Measurements from ENCODE around the gene SCN2A. TPM values are rescaled to one million over a fixed set of nuclear protein-coding genes. Genes with fewer than 3 reads are reported as not detected.
"Not testable (repeated sequence)": the region's sequence is repeated elsewhere in the genome, so short reads cannot be mapped to it uniquely, and the experiment has no call there.

SCN2A gene
- total and polyA plus RNA-seq, 3 donors from 2014 or later, result 0.57 to 1.7 (median 1.5) TPM

DNA sequence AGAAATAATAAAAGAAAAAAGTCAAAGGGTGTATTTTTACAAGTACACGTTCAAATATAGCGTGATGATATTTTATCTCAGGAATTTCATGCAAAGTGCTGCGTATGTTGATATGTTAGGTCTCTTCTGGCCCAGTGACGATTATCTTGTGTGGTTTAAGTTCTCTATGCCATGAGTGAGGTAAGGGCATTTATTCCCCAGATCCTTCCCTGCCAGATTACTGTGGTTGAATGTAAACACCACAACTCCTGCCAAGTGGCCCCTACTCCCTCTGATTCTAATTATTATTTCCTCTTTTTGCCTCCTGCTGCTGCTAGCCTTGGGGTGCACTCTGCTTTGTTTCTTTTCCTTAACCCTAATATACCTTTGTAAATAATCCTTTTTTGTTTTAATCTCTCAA is 12.2 kb downstream of the SCN2A start:
- TF ChIP-seq, protein P1, sequence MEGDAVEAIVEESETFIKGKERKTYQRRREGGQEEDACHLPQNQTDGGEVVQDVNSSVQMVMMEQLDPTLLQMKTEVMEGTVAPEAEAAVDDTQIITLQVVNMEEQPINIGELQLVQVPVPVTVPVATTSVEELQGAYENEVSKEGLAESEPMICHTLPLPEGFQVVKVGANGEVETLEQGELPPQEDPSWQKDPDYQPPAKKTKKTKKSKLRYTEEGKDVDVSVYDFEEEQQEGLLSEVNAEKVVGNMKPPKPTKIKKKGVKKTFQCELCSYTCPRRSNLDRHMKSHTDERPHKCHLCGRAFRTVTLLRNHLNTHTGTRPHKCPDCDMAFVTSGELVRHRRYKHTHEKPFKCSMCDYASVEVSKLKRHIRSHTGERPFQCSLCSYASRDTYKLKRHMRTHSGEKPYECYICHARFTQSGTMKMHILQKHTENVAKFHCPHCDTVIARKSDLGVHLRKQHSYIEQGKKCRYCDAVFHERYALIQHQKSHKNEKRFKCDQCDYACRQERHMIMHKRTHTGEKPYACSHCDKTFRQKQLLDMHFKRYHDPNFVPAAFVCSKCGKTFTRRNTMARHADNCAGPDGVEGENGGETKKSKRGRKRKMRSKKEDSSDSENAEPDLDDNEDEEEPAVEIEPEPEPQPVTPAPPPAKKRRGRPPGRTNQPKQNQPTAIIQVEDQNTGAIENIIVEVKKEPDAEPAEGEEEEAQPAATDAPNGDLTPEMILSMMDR (IDR thresholded peaks at IDR 0.05), result no peak
- TF ChIP-seq POLR2A (IDR thresholded peaks at IDR 0.05), result no peak
- Histone ChIP-seq H3K4me1 (no peaks in the 10 kb centered on the region), H3K9me3 (no peaks in the 10 kb centered on the region), H3K36me3 (ENCODE audit: low read depth, missing control alignments) (no peaks in the 10 kb centered on the region), H3K27ac (no peak overlapping the region), H3K27me3 (no peaks in the 10 kb centered on the region), H3K4me3 (no peak overlapping the region)
- no peak for DNase-seq
- intact Hi-C loops (cut with DNase I; ENCODE audit: low total_unique reads), result no loop called here
- 84 to 86% methylated on average over 4 of the region's 4 CpGs for WGBS, 2 donors

DNA sequence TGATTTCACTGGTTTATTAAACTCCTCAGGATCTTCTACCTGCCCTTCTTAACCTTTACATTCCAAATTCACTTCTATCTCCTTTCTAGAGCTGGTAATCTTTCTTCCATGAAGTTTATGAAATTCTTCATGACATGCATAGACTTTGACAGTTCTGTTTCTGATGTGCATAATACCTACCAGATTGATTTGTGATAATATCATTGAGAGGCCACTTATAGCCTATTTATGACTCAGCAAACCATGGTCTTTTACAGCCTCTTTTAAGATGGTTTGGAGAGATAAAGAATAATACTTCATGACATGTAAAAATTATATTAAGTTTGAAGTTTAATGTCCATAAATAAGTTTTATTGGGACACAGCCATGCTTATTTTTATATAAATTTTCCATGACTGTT is 14.0 kb downstream of the SCN2A start:
- H3K4me1 ChIP-seq, result no peaks in the 10 kb centered on the region
- no peaks in the 10 kb centered on the region for H3K9me3 ChIP-seq
- DNase-seq, result no peak
- no peak overlapping the region for H3K27ac ChIP-seq
- no peak overlapping the region for H3K4me3 ChIP-seq
- TF ChIP-seq, protein P1 (IDR thresholded peaks at IDR 0.05), result no peak
- no peak for TF ChIP-seq POLR2A (IDR thresholded peaks at IDR 0.05)
- intact Hi-C loops (cut with DNase I; ENCODE audit: low total_unique reads), result no loop called here
- H3K27me3 ChIP-seq, result no peaks in the 10 kb centered on the region
- no peaks in the 10 kb centered on the region for H3K36me3 ChIP-seq (ENCODE audit: low read depth, missing control alignments)

DNA sequence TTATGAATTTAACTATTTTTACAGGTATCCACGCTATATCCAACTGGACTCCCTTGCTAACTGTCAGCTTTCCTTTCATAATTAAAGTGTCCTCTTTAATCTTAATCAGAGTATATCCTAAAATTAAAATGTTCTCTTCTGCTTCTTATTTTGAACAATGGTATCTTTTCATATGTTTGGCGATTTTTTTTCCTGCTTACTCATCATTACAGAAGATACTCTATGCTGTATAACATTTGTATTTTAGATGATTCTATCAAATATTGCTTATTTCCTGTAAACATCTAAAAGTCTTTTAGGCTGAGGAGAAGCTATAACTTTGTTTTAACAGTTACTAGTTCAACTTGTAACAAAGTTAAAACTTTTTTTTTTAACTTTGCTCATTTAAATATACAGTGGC is 17.4 kb downstream of the SCN2A start:
- Histone ChIP-seq H3K27ac (no peak overlapping the region), H3K9me3 (no peaks in the 10 kb centered on the region), H3K4me1 (no peaks in the 10 kb centered on the region), H3K27me3 (no peaks in the 10 kb centered on the region), H3K36me3 (ENCODE audit: low read depth, missing control alignments) (no peaks in the 10 kb centered on the region), H3K4me3 (no peak overlapping the region)
- no peak for DNase-seq
- TF ChIP-seq, protein P1 (IDR thresholded peaks at IDR 0.05), result no peak
- no peak for TF ChIP-seq POLR2A (IDR thresholded peaks at IDR 0.05)
- WGBS, 2 donors, result 65 to 90% methylated on average over 2 of the region's 2 CpGs
- intact Hi-C loops (cut with DNase I; ENCODE audit: low total_unique reads), result no loop called here

GRCh38 chr2:165260347-165260746 is 21.1 kb downstream of the SCN2A start:
- intact Hi-C loops (cut with DNase I; ENCODE audit: low total_unique reads); H3K27me3 ChIP-seq; H3K9me3 ChIP-seq; H3K27ac ChIP-seq; H3K4me1 ChIP-seq; H3K36me3 ChIP-seq (ENCODE audit: low read depth, missing control alignments); DNase-seq; H3K4me3 ChIP-seq: not testable (repeated sequence)
- 64 to 79% methylated on average over 1 to 2 of the region's 2 CpGs for WGBS, 2 donors

DNA sequence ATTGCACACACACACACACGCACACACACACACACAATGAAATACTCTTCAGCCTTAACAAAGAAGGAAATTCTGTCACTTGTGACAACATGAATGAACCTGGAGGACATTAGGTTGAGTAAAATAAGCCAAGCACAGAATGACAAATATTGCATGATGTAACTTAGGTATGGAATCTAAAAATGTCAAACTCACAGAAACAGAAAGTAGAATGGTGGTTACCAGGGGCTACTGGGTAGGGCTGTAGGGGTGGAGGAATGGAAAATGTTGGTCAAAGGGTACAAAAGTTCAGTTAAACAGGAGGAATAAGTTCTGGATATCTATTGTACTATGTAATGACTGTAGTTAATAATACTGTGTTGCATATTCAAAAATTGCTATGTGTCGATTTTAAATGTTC is 29.5 kb downstream of the SCN2A start:
- Histone ChIP-seq H3K4me1 (no peaks in the 10 kb centered on the region), H3K4me3 (no peak overlapping the region), H3K36me3 (ENCODE audit: low read depth, missing control alignments) (no peaks in the 10 kb centered on the region), H3K27ac (no peak overlapping the region), H3K9me3 (no peaks in the 10 kb centered on the region), H3K27me3 (no peaks in the 10 kb centered on the region)
- 77 to 87% methylated on average over 2 of the region's 2 CpGs for WGBS, 2 donors
- DNase-seq, result no peak
- TF ChIP-seq, protein P1 (IDR thresholded peaks at IDR 0.05), result no peak
- TF ChIP-seq POLR2A (IDR thresholded peaks at IDR 0.05), result no peak
- intact Hi-C loops (cut with DNase I; ENCODE audit: low total_unique reads), result no loop called here

Measured in testis (tissue), 3 donors.